SU-DHL-6 (cell line): ENCODE results near the gene ENOX1.

Experiments used
- H2AFZ ChIP-seq: fragments of 200-600 bp; sonication (generic); 2 replicates; pipeline ENCODE4 v1.6.1; 2014; ENCODE audit warnings: low read depth, mild to moderate bottlenecking, moderate library complexity, mixed read lengths, antibody characterized with exemption, low read length; ENCODE audit not compliant: severe bottlenecking
- H3F3A ChIP-seq: fragments of 200-600 bp; shearing (Covaris generic); 2 replicates; pipeline ENCODE4 v1.6.0; 2016; ENCODE audit warnings: antibody characterized with exemption, mild to moderate bottlenecking; ENCODE audit not compliant: insufficient read depth
- H3K27ac ChIP-seq: fragments of 200-600 bp; sonication (generic); 2 replicates; pipeline ENCODE4 v1.5.1; 2016; ENCODE audit warnings: low read depth, mild to moderate bottlenecking, low read length, moderate library complexity, mixed read lengths
- H3K27me3 ChIP-seq: fragments of 200-600 bp; sonication (generic), shearing (Covaris generic); 2 replicates; pipeline ENCODE4 v1.6.0; 2014; ENCODE audit warnings: mild to moderate bottlenecking, low read length
- H3K36me3 ChIP-seq: fragments of 200-600 bp; sonication (generic); 2 replicates; pipeline ENCODE4 v1.6.1; 2014; ENCODE audit warnings: mild to moderate bottlenecking, low read length, mixed read lengths
- H3K4me2 ChIP-seq: fragments of 300-600, 200-600 bp; shearing (Covaris generic), sonication (generic); 2 replicates; pipeline ENCODE4 v1.6.0; 2014; ENCODE audit warnings: low read length, low read depth, mild to moderate bottlenecking; ENCODE audit not compliant: poor library complexity, severe bottlenecking
- H3K4me3 ChIP-seq: fragments of 200-600 bp; sonication (generic); 2 replicates; pipeline ENCODE4 v1.5.1; 2014; ENCODE audit warnings: antibody characterized with exemption, low read length, mild to moderate bottlenecking, mixed read lengths; ENCODE audit not compliant: insufficient read depth, poor library complexity, severe bottlenecking
- H3K79me2 ChIP-seq: fragments of 200-600 bp; sonication (generic); 2 replicates; pipeline ENCODE4 v1.6.1; 2014; ENCODE audit warnings: mild to moderate bottlenecking, low read length, moderate library complexity; ENCODE audit not compliant: insufficient read depth
- H3K9ac ChIP-seq: fragments of 200-600 bp; sonication (generic); 2 replicates; pipeline ENCODE4 v1.7.0; 2014; ENCODE audit warnings: mild to moderate bottlenecking, low read length
- H3K9me2 ChIP-seq: fragments of 200-600 bp; sonication (generic); replicated peaks from 2 replicates; pipeline ENCODE4 v1.6.1; 2014; ENCODE audit warnings: low read length; ENCODE audit not compliant: insufficient read depth
- H3K9me3 ChIP-seq: fragments of 200-600 bp; sonication (generic); 2 replicates; pipeline ENCODE4 v1.6.1; 2014; ENCODE audit warnings: low read length, mixed read lengths; ENCODE audit not compliant: insufficient read depth
- H4K20me1 ChIP-seq: fragments of 200-600 bp; sonication (generic); 2 replicates; pipeline ENCODE4 v1.6.1; 2014; ENCODE audit warnings: low read depth, mild to moderate bottlenecking, antibody characterized with exemption, low read length, moderate library complexity, mixed read lengths
- CTCF ChIP-seq: fragments of 200-600 bp; sonication (generic); IDR thresholded peaks from one replicate; pipeline ENCODE4 v1.5.1; 2017; ENCODE audit warnings: antibody characterized with exemption, mild to moderate bottlenecking, low read length, moderate library complexity; ENCODE audit not compliant: insufficient read depth, poor library complexity, severe bottlenecking
- EZH2phosphoT487 ChIP-seq: fragments of 200-600 bp; sonication (generic), shearing (Covaris generic); conservative IDR thresholded peaks from 2 replicates; pipeline ENCODE4 v1.6.1; 2018; ENCODE audit warnings: mild to moderate bottlenecking, antibody characterized with exemption, low read length, moderate library complexity, mixed read lengths

The ENOX1 gene

GRCh38 chr13:43285933-43286597, 500.7 kb downstream of the ENOX1 start:
- Histone ChIP-seq H3K9me3 (no peaks in the 10 kb centered on the region), H3K79me2 (no peaks in the 10 kb centered on the region), H3K4me3 (no peak overlapping the region), H4K20me1 (no peaks in the 10 kb centered on the region), H3K36me3 (no peaks in the 10 kb centered on the region), H3K27me3 (no peaks in the 10 kb centered on the region), H3F3A (no peaks in the 10 kb centered on the region), H3K27ac (no peak overlapping the region), H2AFZ (no peak overlapping the region), H3K4me2 (no peak overlapping the region), H3K9me2 (no peaks in the 10 kb centered on the region; the same call in 1 of the 2 replicates), H3K9ac (no peak overlapping the region)
- TF ChIP-seq CTCF (no peak), EZH2phosphoT487 (no peak)

- no peaks in the 10 kb centered on the region for H3K79me2 ChIP-seq
- H3K9me2 ChIP-seq: no peaks in the 10 kb centered on the region; the same call in 1 of the 2 replicates
- no peaks in the 10 kb centered on the region for H3K36me3 ChIP-seq
- no peaks in the 10 kb centered on the region for H3K9me3 ChIP-seq
- no peaks in the 10 kb centered on the region for H3F3A ChIP-seq
- H3K4me3 ChIP-seq: no peak overlapping the region
- TF ChIP-seq CTCF (no peak), EZH2phosphoT487 (no peak)
- H4K20me1 ChIP-seq: no peaks in the 10 kb centered on the region
- no peaks in the 10 kb centered on the region for H3K27me3 ChIP-seq
- no peak overlapping the region for H3K9ac ChIP-seq
- H2AFZ ChIP-seq: no peak overlapping the region
- H3K4me2 ChIP-seq: no peak overlapping the region
- no peak overlapping the region for H3K27ac ChIP-seq
Observed at GRCh38 chr13:43284162-43284561, 502.6 kb downstream of the ENOX1 start.

GRCh38 chr13:43279696-43280095, 507.1 kb downstream of the ENOX1 start:
- Histone ChIP-seq H3K4me3 (no peak overlapping the region), H2AFZ (no peak overlapping the region), H3K9ac (no peak overlapping the region), H3K9me2 (no peaks in the 10 kb centered on the region), H3K36me3 (no peaks in the 10 kb centered on the region), H3K27ac (no peak overlapping the region), H3F3A (no peaks in the 10 kb centered on the region), H3K27me3 (no peaks in the 10 kb centered on the region), H3K79me2 (no peaks in the 10 kb centered on the region), H4K20me1 (no peaks in the 10 kb centered on the region), H3K4me2 (no peak overlapping the region), H3K9me3 (no peaks in the 10 kb centered on the region)
- no peak for TF ChIP-seq EZH2phosphoT487
- no peak for TF ChIP-seq CTCF
